ENCODE measurements around the gene CLTRN. TPM values are rescaled to one million over a fixed set of nuclear protein-coding genes. Genes with fewer than 3 reads are reported as not detected.

CLTRN gene
- total RNA-seq, 4 donors from 2014 or later: 0.40 to 2.9 (median 1.2) TPM

- peak overlapping the region; percentile 19 to 78 (median 62) for H3K4me3 ChIP-seq (replicated peaks in 1 of 3)
- WGBS, 2 donors: 0% methylated on average over 9 of the region's 38 CpGs; no CpG with 5 or more reads in 1 of the 2 donors
- peak overlapping the region; percentile 91 to 97 (median 97) for H3K27ac ChIP-seq
- H3K9me3 ChIP-seq: no peaks in the 10 kb centered on the region
- peaks cover 0 to 3% of the 10 kb centered on the region in 2 donors for H3K36me3 ChIP-seq
- peaks cover 13 to 15% of the 10 kb centered on the region in 2 donors for H3K4me1 ChIP-seq
- DNase-seq: peak; percentile 74 to 80
- intact Hi-C loops (cut with DNase I): loop anchor here (10.0 kb wide), 2 partner anchors 179 to 341 kb away; partner anchors contain the start of genes AP1S2 and PIGA
- no peak for TF ChIP-seq CTCF (IDR thresholded peaks at IDR 0.05)
- peak in 1 of 2 donors; percentile 33 for TF ChIP-seq POLR2A (IDR thresholded peaks at IDR 0.05)
- no peaks in the 10 kb centered on the region for H3K27me3 ChIP-seq
Observed at GRCh38 chrX:15675490-15675921, 10.9 kb upstream of the CLTRN start.

DNA sequence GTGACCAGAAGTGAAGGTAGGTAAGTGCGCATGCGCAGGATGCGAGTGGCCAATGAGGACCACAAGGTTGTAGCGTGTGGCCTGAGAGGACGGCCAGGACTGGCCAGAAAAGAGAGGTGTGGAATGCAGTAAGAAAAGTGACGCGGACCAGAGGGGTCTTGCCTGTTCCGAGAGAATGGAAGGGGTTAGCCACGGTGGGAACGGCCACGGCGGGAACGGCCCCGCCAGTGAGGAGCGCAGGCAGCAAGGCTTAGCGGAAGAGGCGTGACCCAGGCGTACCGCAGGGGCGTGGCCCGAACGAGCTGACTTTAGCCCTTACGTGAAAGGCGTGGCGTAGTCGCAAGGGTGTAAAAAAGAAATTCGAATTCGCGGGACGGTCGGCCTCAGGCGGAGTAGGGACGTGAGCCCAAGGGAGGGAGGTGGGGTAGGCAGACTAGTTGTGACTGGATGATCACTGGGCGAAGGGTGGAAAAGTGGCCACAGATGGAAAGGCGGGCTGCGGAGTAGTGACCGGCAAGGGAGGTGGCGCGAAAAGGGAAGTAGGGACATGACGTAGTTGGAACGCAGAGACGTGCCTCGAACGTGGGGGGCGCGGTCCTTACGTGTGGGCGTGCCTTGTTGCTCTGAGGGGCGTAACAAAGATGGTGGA is 10.4 kb upstream of the CLTRN start:
- intact Hi-C loops (cut with DNase I): loop anchor here (10.0 kb wide), 2 partner anchors 180 to 340 kb away; partner anchors contain the start of genes AP1S2 and PIGA

DNA sequence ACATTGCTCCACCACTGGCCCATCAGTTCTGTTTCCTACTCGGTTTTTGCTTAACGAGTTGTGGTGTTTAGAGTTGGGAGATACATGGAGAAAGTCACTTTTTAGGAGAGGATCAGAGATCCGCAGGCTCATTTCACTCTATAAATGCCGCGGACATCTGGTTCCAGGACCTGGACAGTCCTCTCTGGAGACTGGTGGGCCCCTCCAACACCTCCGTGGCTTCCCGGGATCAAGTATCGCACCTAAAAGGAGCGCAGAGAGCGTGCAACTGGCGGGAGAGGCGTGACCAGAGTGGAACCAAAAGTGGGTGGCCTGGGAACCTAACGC is 9.9 kb upstream of the CLTRN start:
- peak overlapping the region in 2 of 3 donors; percentile 62 to 78 for H3K4me3 ChIP-seq (replicated peaks in 1 of 3)
- no peaks in the 10 kb centered on the region for H3K9me3 ChIP-seq
- peaks cover 13 to 15% of the 10 kb centered on the region in 2 donors for H3K4me1 ChIP-seq
- peaks cover 0 to 3% of the 10 kb centered on the region in 2 donors for H3K36me3 ChIP-seq
- intact Hi-C loops (cut with DNase I): loop anchor here (10.0 kb wide), 2 partner anchors 180 to 340 kb away; partner anchors contain the start of genes AP1S2 and PIGA
- TF ChIP-seq POLR2A (IDR thresholded peaks at IDR 0.05) (no peak), CTCF (IDR thresholded peaks at IDR 0.05) (no peak)
- no peaks in the 10 kb centered on the region for H3K27me3 ChIP-seq
- 1% methylated on average over 12 to 13 of the region's 13 CpGs for WGBS, 2 donors
- DNase-seq: no peak
- peak overlapping the region; percentile 91 to 97 (median 97) for H3K27ac ChIP-seq

More for the DNA sequence above, 10.4 kb upstream of the CLTRN start:
- Histone ChIP-seq H3K27me3 (no peaks in the 10 kb centered on the region), H3K4me3 (replicated peaks in 1 of 3) (peak overlapping the region; percentile 62 to 82 (median 78)), H3K9me3 (no peaks in the 10 kb centered on the region), H3K4me1 (peaks cover 13 to 15% of the 10 kb centered on the region in 2 donors), H3K27ac (peak overlapping the region; percentile 91 to 97 (median 97)), H3K36me3 (peaks cover 0 to 3% of the 10 kb centered on the region in 2 donors)
- peak; percentile 93 to 94 for DNase-seq
- WGBS, 2 donors: 0% methylated on average over 47 of the region's 49 CpGs
- peak in 1 of 2 donors; percentile 72 for TF ChIP-seq POLR2A (IDR thresholded peaks at IDR 0.05)
- TF ChIP-seq CTCF (IDR thresholded peaks at IDR 0.05): no peak

DNA sequence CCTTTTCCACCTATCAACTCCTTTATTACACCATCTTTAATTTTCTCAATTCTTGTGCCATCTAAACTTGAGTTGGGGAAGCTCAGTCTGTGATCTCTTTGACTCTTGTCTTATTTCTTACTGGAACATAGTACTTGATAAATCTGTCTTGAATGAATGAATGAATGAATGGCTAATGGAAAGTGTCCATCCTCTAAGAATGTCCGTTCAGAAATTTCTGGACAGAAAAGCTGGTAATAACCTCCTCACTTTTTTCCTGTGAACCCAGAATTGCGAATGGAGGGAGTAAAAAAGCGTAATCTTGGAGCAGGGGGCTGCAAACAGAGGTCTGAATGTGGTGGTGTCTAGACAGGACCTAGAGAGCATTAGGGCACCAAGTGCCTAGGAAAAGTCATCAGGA is 9.4 kb upstream of the CLTRN start:
- Histone ChIP-seq H3K4me1 (peaks cover 13 to 15% of the 10 kb centered on the region in 2 donors), H3K27ac (peak overlapping the region; percentile 91 to 97 (median 97)), H3K27me3 (no peaks in the 10 kb centered on the region), H3K9me3 (no peaks in the 10 kb centered on the region), H3K4me3 (replicated peaks in 1 of 3) (peak overlapping the region in 1 of 3 donors; percentile 62), H3K36me3 (peaks cover 0 to under 1% of the 10 kb centered on the region in 2 donors)
- WGBS, 2 donors: 58 to 69% methylated on average over 3 of the region's 3 CpGs
- no peak for DNase-seq
- TF ChIP-seq CTCF (IDR thresholded peaks at IDR 0.05): no peak
- TF ChIP-seq POLR2A (IDR thresholded peaks at IDR 0.05): no peak
- intact Hi-C loops (cut with DNase I): loop anchor here (10.0 kb wide), 2 partner anchors 181 to 339 kb away; partner anchors contain the start of genes AP1S2 and PIGA

GRCh38 chrX:15672881-15673280 is 8.3 kb upstream of the CLTRN start:
- WGBS, 2 donors: 83 to 93% methylated on average over 4 of the region's 4 CpGs
- intact Hi-C loops (cut with DNase I): loop anchor here (10.0 kb wide), 2 partner anchors 182 to 338 kb away; partner anchors contain the start of genes AP1S2 and PIGA
- TF ChIP-seq POLR2A (IDR thresholded peaks at IDR 0.05) (no peak), CTCF (IDR thresholded peaks at IDR 0.05) (no peak)
- Histone ChIP-seq H3K36me3 (no peaks in the 10 kb centered on the region), H3K4me1 (peaks cover 13 to 15% of the 10 kb centered on the region in 2 donors), H3K27ac (no peak overlapping the region), H3K9me3 (no peaks in the 10 kb centered on the region), H3K4me3 (replicated peaks in 1 of 3) (no peak overlapping the region), H3K27me3 (no peaks in the 10 kb centered on the region)
- no peak for DNase-seq

Data from thyroid gland (tissue), 4 donors.